HEK293T (cell line): ENCODE measurements around the gene TXLNB.

Experiments used
- CTCF ChIA-PET: fragments of 350-600 bp; formaldehyde crosslinking; extraction: SDS; loops from one replicate; lab custom pipeline; 2021; ENCODE audit warnings: antibody characterized with exemption, inconsistent platforms; lab: Yijun Ruan, JAX
- POLR2A ChIA-PET: fragments of 350-600 bp; formaldehyde crosslinking; extraction: SDS; loops from one replicate; lab custom pipeline; 2020; ENCODE audit warnings: antibody characterized with exemption, inconsistent platforms; lab: Yijun Ruan, JAX
- DNase-seq: peaks from one replicate; pipeline ENCODE4 v3.0.0; 2012; ENCODE audit warnings: mixed read lengths; ENCODE audit errors: extremely low spot score
- ARNT ChIP-seq: fragments of 450-650 bp; IDR thresholded peaks from 2 replicates; pipeline ENCODE4 v1.6.1; 2017; ENCODE audit warnings: mild to moderate bottlenecking
- BHLHE40 ChIP-seq: fragments of 450-650 bp; IDR thresholded peaks from 2 replicates; pipeline ENCODE4 v1.6.1; 2016; ENCODE audit warnings: mild to moderate bottlenecking, moderate library complexity, borderline replicate concordance
- CTBP1 ChIP-seq: fragments of 450-650 bp; IDR thresholded peaks from 2 replicates; pipeline ENCODE4 v1.6.1; 2016; ENCODE audit warnings: borderline replicate concordance
- ELF4 ChIP-seq: fragments of 450-650 bp; IDR thresholded peaks from 2 replicates; pipeline ENCODE4 v1.6.1; 2017; ENCODE audit warnings: antibody characterized with exemption
- FOXA1 ChIP-seq: fragments of 450-650 bp; IDR thresholded peaks from 2 replicates; pipeline ENCODE4 v1.6.1; 2016; ENCODE audit warnings: mild to moderate bottlenecking
- FOXK2 ChIP-seq: fragments of 450-650 bp; IDR thresholded peaks from 2 replicates; pipeline ENCODE4 v1.6.1; 2016; ENCODE audit warnings: mild to moderate bottlenecking
- FOXM1 ChIP-seq: fragments of 450-650 bp; IDR thresholded peaks from 2 replicates; pipeline ENCODE4 v1.6.1; 2017; ENCODE audit warnings: mild to moderate bottlenecking, borderline replicate concordance
- HDGF ChIP-seq: fragments of 450-650 bp; IDR thresholded peaks from 2 replicates; pipeline ENCODE4 v1.6.1; 2017; ENCODE audit warnings: antibody characterized with exemption, borderline replicate concordance
- L3MBTL2 ChIP-seq: fragments of 450-650 bp; conservative IDR thresholded peaks from 2 replicates; pipeline ENCODE4 v1.6.1; 2016; ENCODE audit warnings: mild to moderate bottlenecking
- LEF1 ChIP-seq: fragments of 450-650 bp; IDR thresholded peaks from 2 replicates; pipeline ENCODE4 v1.6.1; 2017; ENCODE audit warnings: mild to moderate bottlenecking, borderline replicate concordance
- NFRKB ChIP-seq: fragments of 450-650 bp; IDR thresholded peaks from 2 replicates; pipeline ENCODE4 v1.6.1; 2016; ENCODE audit warnings: mild to moderate bottlenecking, moderate library complexity
- SP1 ChIP-seq: fragments of 450-650 bp; IDR thresholded peaks from 2 replicates; pipeline ENCODE4 v1.6.1; 2017
- SUZ12 ChIP-seq: fragments of 450-650 bp; IDR thresholded peaks from 2 replicates; pipeline ENCODE4 v1.6.1; 2016; ENCODE audit warnings: mild to moderate bottlenecking
- TARDBP ChIP-seq: fragments of 450-650 bp; IDR thresholded peaks from 2 replicates; pipeline ENCODE4 v1.6.1; 2016
- ZNF384 ChIP-seq: fragments of 450-650 bp; IDR thresholded peaks from 2 replicates; pipeline ENCODE4 v1.6.1; 2016
- TF ChIP-seq, protein P1 (sequence below): fragments of 450-650 bp; IDR thresholded peaks from 2 replicates; pipeline ENCODE4 v1.6.1; 2016

Gene TXLNB

GRCh38 chr6:139243536-139243935 lies 48.3 kb downstream of the TXLNB start:
- POLR2A ChIA-PET = no interaction called here
- CTCF ChIA-PET = interaction anchor here (0.6 kb wide), 1 partner anchor 601 kb away, joined by 5 read pairs; no protein-coding TSS in a partner anchor
- no peak for DNase-seq
- TF ChIP-seq FOXM1 (no peak), FOXK2 (no peak), ELF4 (no peak), HDGF (no peak), SUZ12 (no peak), TARDBP (no peak), SP1 (no peak), BHLHE40 (no peak), CTBP1 (no peak), FOXA1 (no peak), ARNT (no peak), NFRKB (no peak), L3MBTL2 (no peak), ZNF384 (no peak), LEF1 (no peak)
- TF ChIP-seq, protein P1, sequence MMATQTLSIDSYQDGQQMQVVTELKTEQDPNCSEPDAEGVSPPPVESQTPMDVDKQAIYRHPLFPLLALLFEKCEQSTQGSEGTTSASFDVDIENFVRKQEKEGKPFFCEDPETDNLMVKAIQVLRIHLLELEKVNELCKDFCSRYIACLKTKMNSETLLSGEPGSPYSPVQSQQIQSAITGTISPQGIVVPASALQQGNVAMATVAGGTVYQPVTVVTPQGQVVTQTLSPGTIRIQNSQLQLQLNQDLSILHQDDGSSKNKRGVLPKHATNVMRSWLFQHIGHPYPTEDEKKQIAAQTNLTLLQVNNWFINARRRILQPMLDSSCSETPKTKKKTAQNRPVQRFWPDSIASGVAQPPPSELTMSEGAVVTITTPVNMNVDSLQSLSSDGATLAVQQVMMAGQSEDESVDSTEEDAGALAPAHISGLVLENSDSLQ = no peak

DNA sequence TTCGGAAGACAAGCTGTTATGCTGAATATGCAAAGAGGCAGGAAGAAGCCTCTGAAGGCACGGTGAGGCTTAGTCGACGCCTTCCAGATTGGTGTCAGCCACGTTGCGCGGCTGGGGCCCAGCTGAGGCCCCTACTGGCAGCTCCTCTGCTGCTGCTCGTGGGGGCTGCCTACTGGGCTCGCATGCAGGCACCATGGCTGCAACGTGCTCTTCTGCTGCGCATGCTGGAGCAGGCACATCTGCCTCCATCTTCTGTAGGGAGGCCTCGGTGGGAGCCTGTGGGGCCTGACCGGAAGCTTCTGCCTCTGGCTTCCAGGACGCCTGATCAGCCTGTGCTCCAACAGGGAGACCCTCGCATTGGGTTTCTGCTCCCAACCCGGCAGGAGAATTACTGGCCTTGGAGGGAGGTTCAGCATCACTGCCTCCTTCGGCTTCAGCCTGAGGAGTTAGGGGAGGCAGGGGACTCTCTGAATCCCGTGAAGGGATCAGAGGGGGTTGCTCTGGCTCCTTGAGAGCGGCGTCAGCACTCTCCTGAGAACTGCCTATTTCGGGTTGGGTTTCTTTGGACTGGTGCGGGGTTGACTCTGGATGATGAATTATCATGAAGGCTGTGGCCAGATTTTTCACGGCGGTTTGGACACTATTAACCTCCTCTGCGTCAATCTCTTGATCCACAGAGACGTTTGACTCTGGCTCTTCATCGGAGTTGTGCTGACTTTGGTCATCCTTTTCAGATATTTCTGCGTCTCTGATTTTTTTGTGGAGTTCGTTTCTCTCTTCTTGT lies 49.1 kb downstream of the TXLNB start:
- no peak for TF ChIP-seq SUZ12
- TF ChIP-seq HDGF = no peak
- no peak for TF ChIP-seq L3MBTL2
- TF ChIP-seq ZNF384 = no peak
- TF ChIP-seq FOXK2 = no peak
- TF ChIP-seq, protein P1 = no peak
- TF ChIP-seq TARDBP = no peak
- TF ChIP-seq SP1 = no peak
- TF ChIP-seq BHLHE40 = no peak
- no peak for TF ChIP-seq FOXM1
- no peak for TF ChIP-seq CTBP1
- no peak for TF ChIP-seq LEF1
- no peak for TF ChIP-seq NFRKB
- TF ChIP-seq FOXA1 = no peak
- no peak for TF ChIP-seq ELF4
- TF ChIP-seq ARNT = no peak
- ChIA-PET POLR2A (no interaction called here), CTCF (interaction anchor here (0.6 to 2.1 kb wide), 2 partner anchors 8 to 600 kb away, joined by 5 to 11 read pairs; no protein-coding TSS in a partner anchor)
- DNase-seq = no peak

- no peak for DNase-seq
- POLR2A ChIA-PET = interaction anchor here (1.0 kb wide), 1 partner anchor 134 kb away, joined by 3 read pairs; the partner anchor contains the start of gene CITED2
- CTCF ChIA-PET = interaction anchor here (0.9 to 2.1 kb wide), 5 partner anchors 10 to 124 kb away, joined by 3 to 11 read pairs (median 5); no protein-coding TSS in a partner anchor
- TF ChIP-seq FOXK2 (no peak), ZNF384 (no peak), FOXA1 (no peak), FOXM1 (no peak), HDGF (no peak), SP1 (no peak), BHLHE40 (no peak), SUZ12 (no peak), ARNT (no peak)
- TF ChIP-seq, protein P1 = no peak
Measured at GRCh38 chr6:139240161-139241010, 51.4 kb downstream of the TXLNB start.

GRCh38 chr6:139239064-139239463 lies 52.7 kb downstream of the TXLNB start:
- POLR2A ChIA-PET = no interaction called here
- no peak for DNase-seq
- CTCF ChIA-PET = interaction anchor here (1.1 to 1.7 kb wide), 3 partner anchors 11 to 125 kb away, joined by 3 to 7 read pairs (median 5); no protein-coding TSS in a partner anchor
- TF ChIP-seq L3MBTL2 (no peak), NFRKB (no peak), TARDBP (no peak), ARNT (no peak), SP1 (no peak), FOXK2 (no peak), ELF4 (no peak), FOXA1 (no peak), HDGF (no peak), ZNF384 (no peak), BHLHE40 (no peak), SUZ12 (no peak)
- TF ChIP-seq, protein P1 = no peak

GRCh38 chr6:139236105-139236504 lies 55.7 kb downstream of the TXLNB start:
- TF ChIP-seq HDGF = no peak
- CTCF ChIA-PET = no interaction called here
- POLR2A ChIA-PET = no interaction called here
- DNase-seq = no peak
